ENCODE results near the gene BCKDK. TPM values are rescaled to one million over a fixed set of nuclear protein-coding genes. Genes with fewer than 3 reads are reported as not detected.

BCKDK gene
- total RNA-seq, 2 donors from 2014 or later = 52.0 to 62.3 TPM

DNA sequence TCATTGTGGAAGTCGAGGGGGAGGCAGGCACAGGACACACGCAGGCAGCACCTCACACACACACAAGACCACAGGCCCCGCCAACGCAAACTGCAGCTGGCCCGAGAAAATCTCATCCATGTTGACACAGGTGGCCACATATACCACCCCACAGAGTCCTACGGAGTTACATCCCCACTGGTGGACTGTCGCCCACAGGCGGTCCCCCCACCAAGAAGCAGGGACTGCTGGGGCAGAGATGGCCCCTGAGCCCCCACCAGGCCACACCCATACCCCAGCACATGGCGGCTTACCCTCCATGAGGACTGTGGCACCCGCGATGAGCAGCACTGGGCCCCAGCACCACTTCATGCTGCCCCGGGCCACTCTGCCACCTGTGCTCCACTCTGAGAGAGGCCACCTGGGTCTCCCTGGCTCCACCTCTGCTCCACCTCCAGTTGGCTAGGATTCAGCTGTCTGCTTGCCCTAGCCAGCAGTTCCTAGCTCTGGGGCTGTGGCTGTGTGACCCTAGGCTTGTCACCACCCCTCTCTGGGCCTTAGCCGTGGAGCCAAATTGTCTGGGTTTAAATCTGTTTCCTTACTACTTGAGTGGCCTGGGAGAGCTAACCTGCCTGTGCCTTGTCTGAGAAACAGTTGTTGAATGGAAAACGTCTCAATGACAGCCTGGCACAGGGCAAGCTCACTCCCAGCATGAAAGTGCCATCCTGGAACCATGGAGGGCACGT is 19.6 kb upstream of the BCKDK start, which contains the start of gene PRSS53:
Gene PRSS53, minus strand, starts transcription at position 485 of the 725 bp plus-strand sequence. Its CDS starts 134 bp downstream, at position 351.
- no peak for TF ChIP-seq CTCF (IDR thresholded peaks at IDR 0.05)
- no peak for DNase-seq (ENCODE audit: low spot score)
- Histone ChIP-seq H3K36me3 (peaks cover 22% of the 10 kb centered on the region), H3K4me1 (peaks cover 0 to 11% of the 10 kb centered on the region in 2 donors), H3K27me3 (no peaks in the 10 kb centered on the region), H3K4me3 (no peak within 1 kb of the TSS), H3K27ac (no peak within 1 kb of the TSS), H3K9me3 (no peaks in the 10 kb centered on the region)

GRCh38 chr16:31089199-31089598 is 19.0 kb upstream of the BCKDK start:
- TF ChIP-seq CTCF (IDR thresholded peaks at IDR 0.05) = no peak
- DNase-seq (ENCODE audit: low spot score) = no peak
- Histone ChIP-seq H3K36me3 (peaks cover 16% of the 10 kb centered on the region), H3K4me1 (peaks cover 0 to 16% of the 10 kb centered on the region in 2 donors), H3K27ac (no peak overlapping the region), H3K27me3 (no peaks in the 10 kb centered on the region), H3K4me3 (no peak overlapping the region), H3K9me3 (no peaks in the 10 kb centered on the region)

GRCh38 chr16:31090540-31090939 is 17.6 kb upstream of the BCKDK start:
- H3K4me1 ChIP-seq = peaks cover 0 to 23% of the 10 kb centered on the region in 2 donors
- H3K4me3 ChIP-seq = no peak overlapping the region
- no peak for TF ChIP-seq CTCF (IDR thresholded peaks at IDR 0.05)
- no peaks in the 10 kb centered on the region for H3K9me3 ChIP-seq
- no peak overlapping the region for H3K27ac ChIP-seq
- peaks cover 15% of the 10 kb centered on the region for H3K36me3 ChIP-seq
- H3K27me3 ChIP-seq = no peaks in the 10 kb centered on the region
- no peak for DNase-seq (ENCODE audit: low spot score)

GRCh38 chr16:31092330-31092729 is 15.9 kb upstream of the BCKDK start:
- no peak for TF ChIP-seq CTCF (IDR thresholded peaks at IDR 0.05)
- H3K4me1 ChIP-seq = peaks cover 0 to 26% of the 10 kb centered on the region in 2 donors

GRCh38 chr16:31093132-31093703 is 15.0 kb upstream of the BCKDK start:
- no peak for TF ChIP-seq CTCF (IDR thresholded peaks at IDR 0.05)
- Histone ChIP-seq H3K27me3 (no peaks in the 10 kb centered on the region), H3K9me3 (no peaks in the 10 kb centered on the region), H3K4me3 (peak overlapping the region; percentile 63 to 88), H3K27ac (peak overlapping the region in 1 of 2 donors; percentile 86), H3K36me3 (peaks cover 15% of the 10 kb centered on the region), H3K4me1 (peaks cover 0 to 26% of the 10 kb centered on the region in 2 donors)
- no peak for DNase-seq (ENCODE audit: low spot score)

More at GRCh38 chr16:31092330-31092729, 15.9 kb upstream of the BCKDK start:
- Histone ChIP-seq H3K4me3 (no peak overlapping the region), H3K36me3 (peaks cover 15% of the 10 kb centered on the region), H3K9me3 (no peaks in the 10 kb centered on the region), H3K27ac (no peak overlapping the region), H3K27me3 (no peaks in the 10 kb centered on the region)
- DNase-seq (ENCODE audit: low spot score) = no peak
